OCI-LY7 (cell line): ENCODE data around the gene COX4I1.

Experiments used
- CTCF ChIP-seq: fragments of 200-600 bp; sonication (generic); conservative IDR thresholded peaks from 2 replicates; pipeline ENCODE4 v1.5.1; 2014; ENCODE audit warnings: mild to moderate bottlenecking, antibody characterized with exemption, low read length, moderate library complexity, mixed read lengths
- EZH2phosphoT487 ChIP-seq: fragments of 200-600 bp; sonication (generic); IDR thresholded peaks from 2 replicates; pipeline ENCODE4 v1.6.1; 2018; ENCODE audit warnings: low read depth, borderline replicate concordance, mild to moderate bottlenecking, mixed run types, antibody characterized with exemption, low read length, moderate library complexity, mixed read lengths

- TF ChIP-seq CTCF (no peak), EZH2phosphoT487 (no peak)
These were observed 28.7 kb downstream of the COX4I1 start for GRCh38 chr16:85828166-85828565.
